GM12878 (cell line): Measurements from ENCODE around the gene PCP4L1. TPM values are rescaled to one million over a fixed set of nuclear protein-coding genes. Genes with fewer than 3 reads are reported as not detected.
A peak's percentile ranks its signal among the peaks of the same experiment; 100 is the strongest.
"Not testable (repeated sequence)": the region's sequence is repeated elsewhere in the genome, so short reads cannot be mapped to it uniquely, and the experiment has no call there.

ENCODE experiments used
- ATAC-seq: fragments of 200-7000 bp; cut with Tn5 transposase; 3 replicates; pipeline ENCODE4 v1.9.1; 2020; ENCODE audit warnings: mild to moderate bottlenecking, moderate library complexity
- BruUV-seq: library from RNA; stranded (reverse); fragments of 400-500 nt; replicated peaks from 2 replicates; lab custom pipeline; 2021; lab: Mats Ljungman, UMichigan
- CTCF ChIA-PET: fragments of 300-600 bp; sonication (Branson Sonifier 250); formaldehyde crosslinking; extraction: SDS; loops from one replicate; lab custom pipeline; 2021; ENCODE audit warnings: inconsistent platforms; lab: Yijun Ruan, JAX
- POLR2A ChIA-PET: fragments of 350-600 bp; formaldehyde crosslinking; extraction: SDS; loops from one replicate; lab custom pipeline; 2021; ENCODE audit warnings: inconsistent platforms; lab: Charles Lee
- RAD21 ChIA-PET: fragments of 300-600 bp; sonication (Branson Sonifier 250); formaldehyde crosslinking; loops from one replicate; lab custom pipeline; 2023; ENCODE audit warnings: antibody characterized with exemption; ENCODE audit not compliant: unreplicated experiment; lab: Charles Lee
- SMC1A ChIA-PET: fragments of 300-600 bp; sonication (Branson Sonifier 250); formaldehyde crosslinking; loops from one replicate; lab custom pipeline; 2023; ENCODE audit not compliant: unreplicated experiment, uncharacterized antibody; lab: Charles Lee
- DNase-seq: peaks from one replicate; pipeline ENCODE4 v3.0.0-alpha.2; 2011; ENCODE audit warnings: low read depth, low spot score
- FAIRE-seq: peaks from 3 replicates; lab custom pipeline; 2011; peaks lifted over from hg19 to GRCh38; lab: Jason Lieb, UNC
- H2AFZ ChIP-seq: 2 replicates; pipeline ENCODE4 v1.6.0; 2011; ENCODE audit warnings: low read depth, low read length, control low read depth; ENCODE audit not compliant: control insufficient read depth
- H3K27ac ChIP-seq: 2 replicates; pipeline ENCODE4 v1.5.1; 2011; ENCODE audit warnings: control low read depth; ENCODE audit not compliant: control insufficient read depth, insufficient read depth
- H3K27me3 ChIP-seq, 2 experiments: replicated peaks in 1 of 2; 2 replicates each; pipeline versions ENCODE4 v1.6.0 to v1.6.1; 2011; ENCODE audit warnings: low read length in 1 of 2; ENCODE audit not compliant: control insufficient read depth in 2 of 2, insufficient read depth in 2 of 2
- H3K36me3 ChIP-seq, 2 experiments: 2 replicates each; pipeline ENCODE4 v1.5.1; 2011; ENCODE audit warnings: low read length in 1 of 2; ENCODE audit not compliant: control insufficient read depth in 2 of 2, insufficient read depth in 2 of 2
- H3K4me1 ChIP-seq: 2 replicates; pipeline ENCODE4 v1.6.1; 2011; ENCODE audit warnings: mild to moderate bottlenecking, low read length, moderate library complexity, mixed read lengths; ENCODE audit not compliant: control insufficient read depth, insufficient read depth
- H3K4me2 ChIP-seq: 2 replicates; pipeline ENCODE4 v1.6.0; 2011; ENCODE audit warnings: control low read depth; ENCODE audit not compliant: control insufficient read depth, insufficient read depth
- H3K4me3 ChIP-seq: fragments of 200-600 bp; sonication (generic); 2 replicates; pipeline ENCODE4 v1.5.1; 2016
- H3K79me2 ChIP-seq: 2 replicates; pipeline ENCODE4 v1.6.0; 2011; ENCODE audit warnings: low read length; ENCODE audit not compliant: control insufficient read depth, insufficient read depth
- H3K9ac ChIP-seq: 2 replicates; pipeline ENCODE4 v1.8.0; 2011; ENCODE audit warnings: low read length, control low read depth, mixed read lengths; ENCODE audit not compliant: control insufficient read depth, insufficient read depth
- H3K9me3 ChIP-seq: replicated peaks from 3 replicates; pipeline ENCODE4 v1.5.1; 2011; ENCODE audit warnings: mild to moderate bottlenecking, low read length; ENCODE audit not compliant: control insufficient read depth, insufficient read depth
- H4K20me1 ChIP-seq: 2 replicates; pipeline ENCODE4 v1.6.0; 2011; ENCODE audit not compliant: control insufficient read depth, insufficient read depth
- POLR2AphosphoS5 ChIP-seq: IDR thresholded peaks from 2 replicates; pipeline ENCODE4 v1.6.1; 2011; ENCODE audit warnings: mild to moderate bottlenecking, low read length, inconsistent platforms
- SMAD1 ChIP-seq: fragments of 450-650 bp; IDR thresholded peaks from 2 replicates; pipeline ENCODE4 v1.6.1; 2018; ENCODE audit warnings: mild to moderate bottlenecking, low read depth; ENCODE audit not compliant: partially characterized antibody
- SMC3 ChIP-seq: IDR thresholded peaks from 2 replicates; pipeline ENCODE4 v1.6.1; 2011; ENCODE audit warnings: low read length, improper control_type of control experiment, borderline replicate concordance
- WGBS: methylation state at CpG from one replicate; pipeline ENCODE4 v1.1.6; 2016; ENCODE audit warnings: low lambda C conversion rate; ENCODE audit not compliant: insufficient replicate concordance, insufficient coverage; ENCODE audit errors: missing lambda C conversion rate; 5-methylcytosine and 5-hydroxymethylcytosine counted together
- in situ Hi-C: fragments of 300-500 bp; cut with MboI; formaldehyde crosslinking; loops from 9 replicates; pipeline ENCODE4 v1.14.3; 2018; ENCODE audit warnings: mixed read lengths
- intact Hi-C: fragments of 100-400 bp; cut with micrococcal nuclease; formaldehyde crosslinking; loops from one replicate; pipeline ENCODE4 v1.14.2; 2022; ENCODE audit not compliant: unreplicated experiment
- polyA plus RNA-seq, 11 experiments: library from polyadenylated mRNA; depleted of rRNA in 4 of 11; unstranded in 6 of 11; stranded (reverse) in 5 of 11; fragments of >200 nt; fragmentation: Nextera tagmentation in 4 of 11; fragmentation: Illumina TruSeq in 1 of 11; extraction: Ambion mirVana in 4 of 11; extraction: Trizol in 1 of 11; gene quantifications; 1 replicate in 1 of 11; 2 replicates in 10 of 11; pipeline versions ENCODE4 v1.2.1 to v1.2.3, GENCODE V29; 2011 to 2016; ENCODE audit warnings: inconsistent platforms in 2 of 11, missing spikeins in 2 of 11, low read depth in 1 of 11
- total RNA-seq, 4 experiments: library from RNA; depleted of rRNA in 3 of 4; stranded (reverse); fragments of >200 nt in 3 of 4; fragmentation: Illumina TruSeq in 1 of 4; extraction: Trizol in 1 of 4; gene quantifications; 2 replicates each; pipeline versions ENCODE4 v1.2.1 to v1.2.3, GENCODE V29; 2013 to 2021
- TF ChIP-seq, protein P1 (sequence below), 3 experiments: IDR thresholded peaks in 2 of 3; conservative IDR thresholded peaks in 1 of 3; 2 replicates each; pipeline ENCODE4 v1.5.1; 2011; ENCODE audit warnings: low read depth in 3 of 3, low read length in 3 of 3, mild to moderate bottlenecking in 3 of 3, control low read depth in 2 of 3, moderate library complexity in 2 of 3, inconsistent platforms in 1 of 3, mixed read lengths in 1 of 3; ENCODE audit not compliant: control insufficient read depth in 2 of 3, insufficient read depth in 1 of 3; ENCODE audit errors: extremely low read depth in 1 of 3

Gene PCP4L1
- total and polyA plus RNA-seq, 10 of the 15 experiments (the other 5 are each of a cell fraction or from before 2014, with no cell fraction given) = 1.0 to 5.2 (median 2.8) TPM

DNA sequence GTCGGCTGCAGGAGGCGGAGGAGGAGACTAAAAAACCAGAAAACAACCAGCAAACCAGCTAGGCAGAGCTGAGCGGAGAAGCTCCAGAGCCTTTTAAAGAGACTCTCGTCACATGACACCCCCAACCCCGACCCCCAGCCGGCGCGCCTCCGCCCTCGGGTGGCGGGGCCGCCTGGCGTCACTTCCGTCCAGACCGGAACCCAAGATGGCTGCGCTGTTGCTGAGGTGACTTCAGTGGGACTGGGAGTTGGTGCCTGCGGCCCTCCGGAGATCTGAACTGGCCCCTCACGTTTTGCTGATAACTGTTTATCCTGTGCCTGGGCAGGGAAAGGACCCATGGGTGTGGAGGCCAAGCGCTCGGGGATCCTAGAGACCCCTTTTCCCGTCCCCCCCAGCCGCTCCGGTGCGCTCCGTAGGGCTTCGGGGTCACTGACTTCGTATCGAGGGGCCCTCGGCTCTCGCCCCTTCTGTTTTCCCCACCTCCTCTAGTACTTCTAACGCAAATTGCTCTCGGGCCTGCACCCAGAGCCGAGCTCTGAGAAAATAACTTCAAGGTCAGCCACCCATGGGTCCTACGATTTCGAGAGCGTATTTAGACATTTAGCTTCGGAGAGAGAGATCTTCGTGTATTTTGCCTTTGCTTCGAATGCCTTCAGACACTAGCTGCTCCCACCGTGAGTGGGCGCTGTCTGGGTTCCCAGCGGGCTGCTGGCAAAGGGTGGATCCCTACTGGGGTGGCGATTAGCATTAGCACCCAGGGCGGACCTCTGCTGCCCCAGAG lies 55.8 kb downstream of the PCP4L1 start, which contains the start of gene SDHC (continued):
- TF ChIP-seq, protein P1, sequence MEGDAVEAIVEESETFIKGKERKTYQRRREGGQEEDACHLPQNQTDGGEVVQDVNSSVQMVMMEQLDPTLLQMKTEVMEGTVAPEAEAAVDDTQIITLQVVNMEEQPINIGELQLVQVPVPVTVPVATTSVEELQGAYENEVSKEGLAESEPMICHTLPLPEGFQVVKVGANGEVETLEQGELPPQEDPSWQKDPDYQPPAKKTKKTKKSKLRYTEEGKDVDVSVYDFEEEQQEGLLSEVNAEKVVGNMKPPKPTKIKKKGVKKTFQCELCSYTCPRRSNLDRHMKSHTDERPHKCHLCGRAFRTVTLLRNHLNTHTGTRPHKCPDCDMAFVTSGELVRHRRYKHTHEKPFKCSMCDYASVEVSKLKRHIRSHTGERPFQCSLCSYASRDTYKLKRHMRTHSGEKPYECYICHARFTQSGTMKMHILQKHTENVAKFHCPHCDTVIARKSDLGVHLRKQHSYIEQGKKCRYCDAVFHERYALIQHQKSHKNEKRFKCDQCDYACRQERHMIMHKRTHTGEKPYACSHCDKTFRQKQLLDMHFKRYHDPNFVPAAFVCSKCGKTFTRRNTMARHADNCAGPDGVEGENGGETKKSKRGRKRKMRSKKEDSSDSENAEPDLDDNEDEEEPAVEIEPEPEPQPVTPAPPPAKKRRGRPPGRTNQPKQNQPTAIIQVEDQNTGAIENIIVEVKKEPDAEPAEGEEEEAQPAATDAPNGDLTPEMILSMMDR (IDR thresholded peaks at IDR 0.05 in 2 of 3, conservative IDR thresholded peaks at IDR 0.05 in 1 of 3; ENCODE audit: control insufficient read depth in 2 of 3, extremely low read depth in 1 of 3, insufficient read depth in 1 of 3, low read depth in 3 of 3, low read length in 3 of 3) = peak; percentile 26 to 48 (median 43); a peak in 5 of 6 replicates
- peak; percentile 97 for TF ChIP-seq POLR2AphosphoS5
- no peak for TF ChIP-seq SMC3
- TF ChIP-seq SMAD1 = no peak

DNA sequence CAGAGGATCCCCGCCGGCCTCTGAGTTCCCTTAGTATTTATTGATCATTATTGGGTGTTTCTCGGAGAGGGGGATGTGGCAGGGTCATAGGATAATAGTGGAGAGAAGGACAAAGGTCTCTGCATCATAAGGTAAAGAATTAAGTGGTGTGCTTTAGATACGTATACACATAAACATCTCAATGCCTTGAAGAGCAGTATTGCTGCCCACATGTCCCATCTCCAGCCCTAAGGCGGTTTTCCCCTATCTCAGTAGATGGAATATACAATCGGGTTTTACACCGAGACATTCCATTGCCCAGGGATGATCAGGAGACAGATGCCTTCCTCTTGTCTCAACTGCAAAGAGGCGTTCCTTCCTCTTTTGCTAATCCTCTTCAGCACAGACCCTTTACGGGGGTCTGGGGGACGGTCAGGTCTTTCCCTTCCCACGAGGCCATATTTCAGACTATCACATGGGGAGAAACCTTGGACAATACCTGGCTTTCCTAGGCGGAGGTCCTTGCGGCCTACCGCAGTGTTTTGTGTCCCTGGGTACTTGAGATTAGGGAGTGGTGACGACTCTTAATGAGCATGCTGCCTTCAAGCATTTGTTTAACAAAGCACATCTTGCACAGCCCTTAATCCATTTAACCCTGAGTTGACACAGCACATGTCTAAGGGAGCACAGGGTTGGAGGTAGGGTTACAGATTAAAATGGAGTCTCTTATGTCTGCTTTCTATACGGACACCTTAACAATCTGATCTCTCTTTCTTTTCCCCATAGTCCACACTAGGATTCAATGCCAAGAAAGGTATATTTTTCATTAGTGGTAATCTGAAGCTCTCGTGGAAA lies 57.5 kb downstream of the PCP4L1 start:
- CTCF ChIA-PET, H3K4me1 ChIP-seq, SMC1A ChIA-PET, H3K4me3 ChIP-seq, H2AFZ ChIP-seq, H3K27me3 ChIP-seq, ATAC-seq, RAD21 ChIA-PET, intact Hi-C loops, H3K9ac ChIP-seq, H3K36me3 ChIP-seq, in situ Hi-C loops, H3K9me3 ChIP-seq, H4K20me1 ChIP-seq, H3K4me2 ChIP-seq, FAIRE-seq, BruUV-seq, DNase-seq, H3K27ac ChIP-seq: not testable (repeated sequence)
- WGBS = 85% methylated on average over 17 of the region's 17 CpGs
- H3K79me2 ChIP-seq = peaks cover 15% of the 10 kb centered on the region
- POLR2A ChIA-PET = interaction anchor here (0.7 kb wide), 1 partner anchor 55 kb away, joined by 3 read pairs; no protein-coding TSS in a partner anchor
